Nephron progenitor cell (in vitro differentiated cells): ENCODE results near the gene CCDC57.

Experiments
- DNase-seq: peaks from one replicate; pipeline ENCODE4 v3.0.0; 2021
- H3K27ac Mint-ChIP-seq: 2 replicates; pipeline ENCODE4 v1.8.0; 2021; ENCODE audit warnings: mild to moderate bottlenecking, moderate library complexity, mixed read lengths
- H3K27me3 Mint-ChIP-seq: 2 replicates; pipeline ENCODE4 v1.8.0; 2021; ENCODE audit warnings: mild to moderate bottlenecking, low read depth, mixed read lengths; ENCODE audit not compliant: poor library complexity
- H3K36me3 Mint-ChIP-seq: 2 replicates; pipeline ENCODE4 v1.8.0; 2021; ENCODE audit warnings: low read depth, mixed read lengths
- H3K4me1 Mint-ChIP-seq: 2 replicates; pipeline ENCODE4 v1.8.0; 2021; ENCODE audit warnings: mixed read lengths
- H3K4me3 Mint-ChIP-seq: 2 replicates; pipeline ENCODE4 v1.8.0; 2021; ENCODE audit warnings: mild to moderate bottlenecking, moderate library complexity, mixed read lengths
- H3K9me3 Mint-ChIP-seq: 2 replicates; pipeline ENCODE4 v1.8.0; 2021; ENCODE audit warnings: mild to moderate bottlenecking, moderate library complexity, mixed read lengths
- TF ChIP-seq, protein P1 (sequence below): fragments of 200-600 bp; sonication (generic); IDR thresholded peaks from 2 replicates; pipeline ENCODE4 v1.5.0; 2021; ENCODE audit warnings: antibody characterized with exemption

CCDC57 gene

DNA sequence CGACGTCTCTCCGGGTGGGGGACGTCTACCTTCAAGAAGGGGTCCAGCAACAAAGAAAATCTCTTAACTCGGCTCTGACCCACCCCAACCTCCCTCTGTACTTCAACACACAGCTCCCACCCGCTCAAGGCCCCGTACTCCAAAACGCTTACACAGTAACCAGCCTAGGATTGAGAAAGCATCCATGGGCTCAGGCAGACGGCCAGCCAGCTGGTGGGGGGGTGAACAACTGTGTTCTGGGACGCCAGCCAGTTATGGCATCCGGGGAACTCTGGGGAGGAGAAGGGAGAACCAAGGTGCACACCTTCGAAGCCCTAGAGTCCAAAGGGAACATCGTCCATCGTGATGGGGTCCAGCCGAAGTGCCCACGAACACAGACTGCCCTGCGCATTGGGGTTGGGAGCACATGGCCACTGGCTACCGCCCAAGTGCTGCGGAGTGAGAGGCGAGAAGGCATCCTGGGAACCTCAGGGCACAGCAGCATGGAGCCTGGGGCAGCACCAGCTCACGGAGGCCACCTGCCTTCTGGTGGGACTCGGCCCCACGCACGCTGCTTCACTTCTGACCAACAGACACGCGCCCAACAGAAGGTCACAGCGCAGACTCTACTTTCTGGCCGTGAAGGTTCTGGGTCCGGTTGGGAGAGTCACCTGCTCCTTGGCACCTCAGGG lies 30.5 kb upstream of the CCDC57 start:
- H3K27ac Mint-ChIP-seq, result peak overlapping the region; percentile 76
- H3K4me1 Mint-ChIP-seq, result peaks cover 61% of the 10 kb centered on the region
- peaks cover 50% of the 10 kb centered on the region for H3K36me3 Mint-ChIP-seq
- TF ChIP-seq, protein P1, sequence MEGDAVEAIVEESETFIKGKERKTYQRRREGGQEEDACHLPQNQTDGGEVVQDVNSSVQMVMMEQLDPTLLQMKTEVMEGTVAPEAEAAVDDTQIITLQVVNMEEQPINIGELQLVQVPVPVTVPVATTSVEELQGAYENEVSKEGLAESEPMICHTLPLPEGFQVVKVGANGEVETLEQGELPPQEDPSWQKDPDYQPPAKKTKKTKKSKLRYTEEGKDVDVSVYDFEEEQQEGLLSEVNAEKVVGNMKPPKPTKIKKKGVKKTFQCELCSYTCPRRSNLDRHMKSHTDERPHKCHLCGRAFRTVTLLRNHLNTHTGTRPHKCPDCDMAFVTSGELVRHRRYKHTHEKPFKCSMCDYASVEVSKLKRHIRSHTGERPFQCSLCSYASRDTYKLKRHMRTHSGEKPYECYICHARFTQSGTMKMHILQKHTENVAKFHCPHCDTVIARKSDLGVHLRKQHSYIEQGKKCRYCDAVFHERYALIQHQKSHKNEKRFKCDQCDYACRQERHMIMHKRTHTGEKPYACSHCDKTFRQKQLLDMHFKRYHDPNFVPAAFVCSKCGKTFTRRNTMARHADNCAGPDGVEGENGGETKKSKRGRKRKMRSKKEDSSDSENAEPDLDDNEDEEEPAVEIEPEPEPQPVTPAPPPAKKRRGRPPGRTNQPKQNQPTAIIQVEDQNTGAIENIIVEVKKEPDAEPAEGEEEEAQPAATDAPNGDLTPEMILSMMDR, result no peak
- H3K27me3 Mint-ChIP-seq, result no peaks in the 10 kb centered on the region
- no peak for DNase-seq
- H3K4me3 Mint-ChIP-seq, result no peak overlapping the region
- no peaks in the 10 kb centered on the region for H3K9me3 Mint-ChIP-seq

GRCh38 chr17:82242698-82242976 lies 30.0 kb upstream of the CCDC57 start:
- H3K4me1 Mint-ChIP-seq, result peaks cover 61% of the 10 kb centered on the region
- H3K36me3 Mint-ChIP-seq, result peaks cover 45% of the 10 kb centered on the region
- H3K4me3 Mint-ChIP-seq, result no peak overlapping the region
- no peaks in the 10 kb centered on the region for H3K9me3 Mint-ChIP-seq
- DNase-seq, result no peak
- H3K27me3 Mint-ChIP-seq, result no peaks in the 10 kb centered on the region
- peak overlapping the region; percentile 76 for H3K27ac Mint-ChIP-seq
- TF ChIP-seq, protein P1, result no peak

GRCh38 chr17:82241926-82242697 lies 29.5 kb upstream of the CCDC57 start:
- Mint-ChIP-seq H3K9me3 (no peaks in the 10 kb centered on the region), H3K27ac (peak overlapping the region; percentile 76), H3K27me3 (no peaks in the 10 kb centered on the region), H3K36me3 (peaks cover 43% of the 10 kb centered on the region), H3K4me3 (no peak overlapping the region), H3K4me1 (peaks cover 61% of the 10 kb centered on the region)
- TF ChIP-seq, protein P1, result no peak
- no peak for DNase-seq

- no peak for DNase-seq
- Mint-ChIP-seq H3K4me1 (peaks cover 63% of the 10 kb centered on the region), H3K36me3 (peaks cover 40% of the 10 kb centered on the region), H3K4me3 (no peak overlapping the region), H3K27me3 (no peaks in the 10 kb centered on the region), H3K27ac (peak overlapping the region; percentile 88), H3K9me3 (no peaks in the 10 kb centered on the region)
- TF ChIP-seq, protein P1, result no peak
These were observed 28.7 kb upstream of the CCDC57 start for GRCh38 chr17:82241183-82241925.

GRCh38 chr17:82240506-82241182 lies 28.0 kb upstream of the CCDC57 start:
- Mint-ChIP-seq H3K4me3 (peak overlapping the region; percentile 20), H3K36me3 (peaks cover 36% of the 10 kb centered on the region), H3K4me1 (peaks cover 70% of the 10 kb centered on the region), H3K9me3 (no peaks in the 10 kb centered on the region), H3K27me3 (no peaks in the 10 kb centered on the region), H3K27ac (peak overlapping the region; percentile 88)
- TF ChIP-seq, protein P1, result no peak
- no peak for DNase-seq
